Stomach (tissue), 4 donors: ENCODE results near the gene GLIPR2.

Experiments
- CTCF ChIP-seq, 7 experiments: fragments of 450-650 bp in 4 of 7; fragments of 200-600 bp in 3 of 7; sonication (generic) in 3 of 7; IDR thresholded peaks; one replicate each; pipeline ENCODE4 v1.5.1; 2016 to 2019; ENCODE audit warnings: antibody characterized with exemption in 7 of 7, control low read depth in 2 of 7, mild to moderate bottlenecking in 1 of 7
- EP300 ChIP-seq: sonication (generic); formaldehyde crosslinking; IDR thresholded peaks from one replicate; pipeline ENCODE4 v1.6.1; 2017; ENCODE audit warnings: antibody characterized with exemption
- POLR2A ChIP-seq, 4 donors: fragments of 450-650 bp; IDR thresholded peaks; one replicate each; pipeline ENCODE4 v1.6.1; 2016; ENCODE audit warnings: antibody characterized with exemption in 4 of 4, control low read depth in 2 of 4, mild to moderate bottlenecking in 1 of 4, moderate library complexity in 1 of 4
- POLR2AphosphoS5 ChIP-seq, 3 donors: sonication (generic); formaldehyde crosslinking; IDR thresholded peaks; one replicate each; pipeline ENCODE4 v1.6.1; 2016; ENCODE audit warnings: antibody characterized with exemption in 3 of 3

GRCh38 chr9:36135741-36136271 is 727 bp upstream of the GLIPR2 start:
- TF ChIP-seq EP300 (no peak), POLR2AphosphoS5 (IDR thresholded peaks at IDR 0.05) (no peak), CTCF (IDR thresholded peaks at IDR 0.05) (no peak), POLR2A (IDR thresholded peaks at IDR 0.05) (no peak)
